Tibial nerve (tissue), 4 donors: ENCODE data around the gene ARFGAP2.

Source experiments
- EP300 ChIP-seq, 2 donors: sonication (generic); formaldehyde crosslinking; IDR thresholded peaks; one replicate each; pipeline ENCODE4 v1.6.1; 2017; ENCODE audit warnings: antibody characterized with exemption in 2 of 2, mild to moderate bottlenecking in 1 of 2
- POLR2A ChIP-seq, 2 donors: fragments of 450-650 bp; IDR thresholded peaks; one replicate each; pipeline ENCODE4 v1.6.1; 2017; ENCODE audit warnings: antibody characterized with exemption in 2 of 2, mild to moderate bottlenecking in 2 of 2, moderate library complexity in 2 of 2
- TF ChIP-seq, protein P1 (sequence below), 5 experiments: fragments of 200-600 bp in 3 of 5; fragments of 450-650 bp in 2 of 5; sonication (generic) in 3 of 5; IDR thresholded peaks; one replicate each; pipeline ENCODE4 v1.5.1; 2016 to 2019; ENCODE audit warnings: antibody characterized with exemption in 5 of 5, mild to moderate bottlenecking in 3 of 5, moderate library complexity in 2 of 5

DNA sequence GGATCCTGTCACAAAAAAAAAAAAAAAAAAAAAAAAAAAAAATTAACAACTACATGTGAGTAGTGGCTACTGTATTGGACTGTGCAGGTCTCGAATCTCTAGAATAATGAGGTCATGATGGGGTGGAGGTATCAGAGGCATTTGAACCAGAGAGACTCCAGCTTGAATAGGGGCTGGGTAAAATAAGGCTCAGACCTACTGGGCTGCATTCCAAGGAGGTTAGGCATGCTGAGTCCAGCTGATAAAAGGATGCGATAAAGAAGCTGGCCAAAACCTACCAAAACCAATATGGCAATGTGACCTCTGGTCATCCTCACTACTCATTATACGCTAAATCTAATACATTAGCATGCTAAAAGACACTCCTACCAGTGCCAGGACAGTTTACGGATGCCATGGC, 15.4 kb upstream of the ARFGAP2 start:
- TF ChIP-seq, protein P1, sequence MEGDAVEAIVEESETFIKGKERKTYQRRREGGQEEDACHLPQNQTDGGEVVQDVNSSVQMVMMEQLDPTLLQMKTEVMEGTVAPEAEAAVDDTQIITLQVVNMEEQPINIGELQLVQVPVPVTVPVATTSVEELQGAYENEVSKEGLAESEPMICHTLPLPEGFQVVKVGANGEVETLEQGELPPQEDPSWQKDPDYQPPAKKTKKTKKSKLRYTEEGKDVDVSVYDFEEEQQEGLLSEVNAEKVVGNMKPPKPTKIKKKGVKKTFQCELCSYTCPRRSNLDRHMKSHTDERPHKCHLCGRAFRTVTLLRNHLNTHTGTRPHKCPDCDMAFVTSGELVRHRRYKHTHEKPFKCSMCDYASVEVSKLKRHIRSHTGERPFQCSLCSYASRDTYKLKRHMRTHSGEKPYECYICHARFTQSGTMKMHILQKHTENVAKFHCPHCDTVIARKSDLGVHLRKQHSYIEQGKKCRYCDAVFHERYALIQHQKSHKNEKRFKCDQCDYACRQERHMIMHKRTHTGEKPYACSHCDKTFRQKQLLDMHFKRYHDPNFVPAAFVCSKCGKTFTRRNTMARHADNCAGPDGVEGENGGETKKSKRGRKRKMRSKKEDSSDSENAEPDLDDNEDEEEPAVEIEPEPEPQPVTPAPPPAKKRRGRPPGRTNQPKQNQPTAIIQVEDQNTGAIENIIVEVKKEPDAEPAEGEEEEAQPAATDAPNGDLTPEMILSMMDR (IDR thresholded peaks at IDR 0.05) = no peak
- TF ChIP-seq POLR2A (IDR thresholded peaks at IDR 0.05) = no peak
- no peak for TF ChIP-seq EP300 (IDR thresholded peaks at IDR 0.05)
